ENCODE results near the gene ARHGAP35.
"Not testable (repeated sequence)": the region's sequence is repeated elsewhere in the genome, so short reads cannot be mapped to it uniquely, and the experiment has no call there.

Gene ARHGAP35

GRCh38 chr19:46844067-46844489 lies 16.7 kb upstream of the ARHGAP35 start:
- DNase-seq (ENCODE audit: low read depth): no peak

- DNase-seq (ENCODE audit: low read depth): no peak
Observed at GRCh38 chr19:46845959-46846459, 14.8 kb upstream of the ARHGAP35 start.

DNA sequence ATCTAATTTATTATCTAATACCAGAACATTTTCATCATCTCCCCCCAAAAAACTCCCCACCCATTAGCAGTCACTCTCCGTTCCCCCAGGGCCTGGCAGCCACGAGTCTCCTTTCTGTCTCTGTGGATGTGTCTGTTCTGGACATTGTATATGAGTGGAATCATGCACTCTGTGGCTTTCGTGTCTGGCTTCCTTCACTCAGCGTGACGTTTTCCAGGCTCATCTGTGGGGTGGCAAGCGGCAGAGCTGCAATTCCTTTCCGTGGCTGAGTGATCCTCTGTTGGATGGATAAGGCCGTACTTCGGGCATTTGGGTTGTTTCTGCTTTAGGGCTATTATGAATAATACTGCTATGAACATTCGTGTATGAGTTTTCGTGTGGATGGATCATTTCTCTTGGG lies 13.3 kb upstream of the ARHGAP35 start:
- DNase-seq (ENCODE audit: low read depth): no peak

DNA sequence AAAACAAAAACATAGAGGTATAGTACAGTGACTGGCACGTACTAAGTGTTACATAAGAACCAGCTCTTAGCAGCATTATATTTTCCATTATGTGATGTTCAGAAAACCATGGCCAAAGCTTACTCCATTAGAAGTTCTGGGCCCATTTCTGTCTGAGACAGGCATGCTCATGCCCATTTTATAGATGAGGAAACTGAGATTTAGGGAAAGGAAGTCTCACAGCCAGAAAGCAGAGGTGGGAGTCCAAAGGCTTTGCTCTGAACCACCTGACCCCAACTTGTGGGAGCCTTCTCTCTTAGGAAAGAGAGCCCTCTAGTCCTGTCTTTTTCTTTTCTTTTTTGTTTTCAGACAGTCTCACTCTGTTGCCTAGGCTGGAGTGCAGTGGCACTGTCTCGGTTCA lies 12.4 kb upstream of the ARHGAP35 start:
- DNase-seq (ENCODE audit: low read depth): no peak

- DNase-seq (ENCODE audit: low read depth): no peak
Observed at GRCh38 chr19:46849610-46850009, 11.2 kb upstream of the ARHGAP35 start.

DNA sequence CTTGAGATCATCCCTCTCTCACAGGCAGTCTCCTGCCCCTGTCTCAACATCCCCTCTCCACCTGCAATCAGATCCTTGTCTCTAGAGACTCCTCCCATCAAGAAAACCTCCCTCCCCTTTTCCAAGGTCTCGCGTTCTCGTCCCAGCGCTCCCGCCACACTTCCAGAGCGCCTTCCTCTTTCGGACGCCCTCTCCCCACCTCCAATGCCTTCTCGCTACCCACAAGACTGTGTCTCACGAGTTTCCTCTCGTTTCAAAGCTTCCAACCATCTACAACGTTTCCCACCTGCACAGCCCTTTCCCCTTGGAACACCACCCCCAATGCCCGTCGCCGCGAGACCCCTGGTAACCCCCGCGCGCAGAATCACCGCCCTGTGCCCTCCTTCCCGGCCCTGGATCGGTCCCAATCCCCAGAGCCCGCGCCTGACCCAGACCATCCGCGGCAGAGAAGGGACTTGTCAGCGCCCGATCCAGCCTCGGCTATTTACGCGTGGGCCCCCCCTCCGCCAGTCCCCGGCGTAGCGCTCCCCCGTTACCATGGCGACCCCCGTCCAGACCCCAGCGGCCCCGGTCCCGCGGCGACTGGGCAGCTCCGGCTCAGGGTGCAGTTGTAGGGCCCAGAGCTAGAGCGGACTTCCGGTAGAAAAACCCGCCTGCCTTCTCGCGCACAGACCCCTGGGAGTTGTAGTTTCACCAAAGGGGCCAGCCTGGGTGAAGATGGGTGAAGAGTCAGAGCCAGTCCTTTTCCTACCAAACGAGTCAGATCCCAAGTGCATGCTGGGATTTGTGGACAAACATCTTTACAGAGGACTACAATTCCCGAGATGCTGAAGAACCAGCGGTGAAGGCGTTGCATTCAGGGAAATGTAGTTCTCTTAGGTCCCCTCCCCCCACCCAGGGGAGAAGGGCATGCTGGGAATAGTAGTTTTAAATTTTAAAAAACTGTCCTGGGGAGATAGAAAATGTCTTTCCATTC lies 10.3 kb upstream of the ARHGAP35 start, which contains the start of gene AP2S1:
AP2S1 (minus strand) TSS at position 619 of the 976 bp plus-strand sequence; CDS start at position 539, 80 bp downstream.
- DNase-seq (ENCODE audit: low read depth): peak; percentile 97

GRCh38 chr19:46852830-46853229 lies 8.0 kb upstream of the ARHGAP35 start:
- no peak for DNase-seq (ENCODE audit: low read depth)

DNA sequence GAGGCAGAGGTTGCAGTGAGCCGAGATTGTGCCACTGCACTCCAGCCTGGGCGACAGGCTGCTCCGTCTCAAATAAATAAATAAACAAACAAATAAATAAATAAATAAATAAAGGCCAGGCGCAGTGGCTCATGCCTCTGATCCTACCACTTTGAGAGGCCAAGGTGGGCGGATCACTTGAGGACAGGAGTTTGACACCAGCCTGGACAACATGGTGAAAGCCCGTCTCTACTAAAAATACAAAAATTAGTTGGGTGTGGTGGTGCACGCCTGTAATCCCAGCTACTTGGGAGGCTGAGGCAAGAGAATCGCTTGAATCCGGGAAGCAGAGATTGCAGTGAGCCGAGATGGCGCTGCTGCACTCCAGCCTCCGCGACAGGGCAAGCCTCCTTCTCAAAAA lies 6.1 kb upstream of the ARHGAP35 start:
- DNase-seq (ENCODE audit: low read depth): not testable (repeated sequence)

- DNase-seq (ENCODE audit: low read depth): no peak
Observed at GRCh38 chr19:46856062-46857022, 4.5 kb upstream of the ARHGAP35 start.

- DNase-seq (ENCODE audit: low read depth): no peak
Observed at GRCh38 chr19:46859637-46860124, 1.1 kb upstream of the ARHGAP35 start.

- DNase-seq (ENCODE audit: low read depth): no peak
Observed at GRCh38 chr19:46860125-46860845, 512 bp upstream of the ARHGAP35 start.

GRCh38 chr19:46861691-46862502 lies 1.1 kb downstream of the ARHGAP35 start:
- no peak for DNase-seq (ENCODE audit: low read depth)

DNA sequence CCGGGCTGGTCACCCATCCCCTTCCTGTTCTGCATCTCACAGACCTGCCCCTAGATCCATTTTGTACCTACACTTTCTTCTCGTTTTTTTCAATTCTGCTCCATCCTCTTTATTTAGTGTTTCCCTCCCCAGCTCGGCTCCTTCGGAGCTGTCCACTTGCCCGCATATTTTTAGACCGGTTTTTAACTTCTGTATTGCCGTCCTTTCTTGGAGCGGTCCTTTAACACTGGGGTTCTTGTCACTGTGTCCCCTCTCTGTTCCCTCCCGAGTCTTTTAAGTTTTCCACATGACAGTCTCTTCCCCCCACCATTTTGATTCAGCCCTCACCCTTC lies 1.7 kb downstream of the ARHGAP35 start:
- no peak for DNase-seq (ENCODE audit: low read depth)

GRCh38 chr19:46862974-46863632 lies 2.3 kb downstream of the ARHGAP35 start:
- DNase-seq (ENCODE audit: low read depth): no peak

DNA sequence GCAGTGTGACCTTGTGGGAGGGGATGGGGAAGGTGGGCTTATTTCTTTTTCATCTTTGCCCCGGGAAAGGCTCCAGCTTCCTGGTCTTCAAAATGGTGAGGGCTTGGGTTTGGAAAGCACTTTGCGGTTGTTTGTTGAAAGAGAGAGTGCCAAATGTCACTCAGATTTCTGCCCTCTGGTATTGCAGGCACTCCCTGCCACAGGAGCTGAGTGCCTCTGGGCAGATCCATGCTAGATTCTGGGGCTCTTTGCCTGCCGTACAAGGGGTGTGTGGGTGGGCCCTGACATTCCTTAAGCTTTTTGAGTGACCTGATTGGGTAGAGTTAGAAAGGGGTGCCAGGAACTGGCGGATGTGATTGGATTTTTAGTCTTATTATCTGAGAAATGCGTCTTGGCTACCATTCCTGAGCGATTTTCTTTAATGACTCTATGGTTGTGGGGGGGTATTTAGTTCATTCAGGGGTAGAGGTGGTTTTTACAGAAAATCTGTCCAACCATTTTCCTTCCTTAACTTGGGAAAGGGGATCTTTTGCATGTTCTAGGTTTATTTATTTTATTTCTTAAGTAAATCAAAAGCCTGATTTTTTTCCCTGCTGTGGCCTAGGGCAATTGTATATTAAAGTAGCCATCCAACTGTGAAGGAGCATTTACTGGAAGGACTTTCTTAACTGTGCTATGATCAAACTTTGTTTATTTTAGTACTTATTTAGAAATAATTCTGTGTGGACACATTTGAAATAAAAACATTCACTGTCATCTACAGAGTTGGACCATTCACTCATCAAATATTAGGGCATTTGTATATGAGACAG lies 3.2 kb downstream of the ARHGAP35 start:
- DNase-seq (ENCODE audit: low read depth): no peak

DNA sequence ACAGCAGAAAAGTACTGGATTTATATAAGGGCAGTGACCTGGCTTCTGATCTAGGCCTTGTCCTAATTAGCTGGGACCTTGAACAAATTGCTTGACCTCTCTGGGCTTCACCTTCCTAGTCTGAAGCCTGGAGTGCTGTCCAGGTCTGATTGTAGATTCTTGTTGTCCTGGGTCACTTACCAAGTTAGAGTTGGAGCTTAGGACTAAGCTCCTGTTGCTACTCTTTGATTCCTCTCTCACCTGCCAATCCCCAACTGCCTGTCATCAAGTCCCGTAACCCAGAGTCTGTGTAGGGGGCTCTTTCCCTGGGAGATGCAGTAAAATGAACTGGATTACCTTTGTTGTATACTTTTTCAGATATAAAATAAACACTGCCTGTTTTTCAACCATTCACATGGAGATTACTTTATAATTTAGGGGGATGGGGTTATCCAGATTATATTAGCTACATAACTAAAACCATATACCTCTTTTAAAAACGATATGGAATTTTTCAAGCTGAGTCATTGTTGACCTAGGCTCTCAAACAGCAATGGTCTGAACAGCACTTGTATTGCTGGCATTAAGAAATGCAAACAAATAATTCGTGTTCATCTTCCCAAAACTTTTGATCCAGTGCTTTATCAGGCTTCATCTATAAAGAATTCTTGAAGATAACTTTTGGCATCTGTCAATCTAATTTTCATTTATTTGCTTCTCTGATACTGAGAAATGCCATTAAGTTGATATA lies 5.8 kb downstream of the ARHGAP35 start:
- no peak for DNase-seq (ENCODE audit: low read depth)

DNA sequence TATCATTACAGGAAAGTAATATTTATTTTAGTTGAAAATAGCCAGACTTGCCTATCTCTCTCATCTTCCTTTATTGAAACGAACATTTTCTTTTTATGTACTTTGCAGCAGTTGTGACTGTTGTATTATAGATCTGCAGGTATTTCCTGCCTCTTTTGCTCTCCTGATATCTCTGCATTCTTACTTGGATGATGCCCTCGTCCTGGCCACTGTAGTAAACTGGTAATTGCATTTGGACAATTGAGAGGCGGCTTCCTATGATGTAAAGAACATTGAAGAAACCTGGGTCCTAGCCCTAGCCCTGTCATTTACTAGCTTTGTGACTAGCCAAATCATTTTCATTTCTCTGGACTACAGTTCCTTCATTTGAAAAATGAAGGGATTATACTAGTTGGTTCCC lies 6.4 kb downstream of the ARHGAP35 start:
- no peak for DNase-seq (ENCODE audit: low read depth)

DNA sequence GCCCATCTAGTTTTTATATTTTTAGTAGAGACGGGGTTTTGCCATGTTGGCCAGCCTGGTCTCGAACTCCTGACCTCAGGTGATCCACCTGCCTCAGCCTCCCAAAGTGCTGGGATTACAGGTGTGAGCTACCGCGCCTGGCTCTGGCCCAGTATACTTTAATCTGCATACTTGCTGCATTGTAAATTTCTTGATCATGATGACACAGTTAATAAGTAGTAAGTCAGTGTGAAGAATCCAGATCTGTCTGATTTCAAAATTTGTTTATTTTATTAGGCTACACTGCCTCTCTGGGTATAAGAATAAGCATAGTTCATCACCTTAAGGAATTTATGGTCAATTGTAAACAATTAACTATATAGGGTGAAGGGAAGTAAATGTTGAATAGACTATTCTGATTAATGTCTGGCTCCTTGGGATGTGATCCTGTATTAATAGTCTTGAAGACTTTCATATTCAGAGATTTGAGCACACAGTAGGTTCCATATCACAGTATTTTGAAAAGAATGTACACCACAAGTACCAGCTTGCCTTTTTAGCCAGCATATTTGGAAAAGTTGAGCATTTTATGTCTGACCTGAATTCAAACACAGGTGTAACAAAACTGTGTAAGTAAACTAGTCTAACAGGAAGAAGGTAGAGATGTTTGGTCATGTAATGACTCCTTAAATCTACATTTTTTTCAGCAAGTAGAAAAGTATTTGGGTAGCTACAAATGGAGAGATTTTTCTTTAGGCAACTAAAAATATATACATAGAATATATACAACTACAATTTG lies 7.4 kb downstream of the ARHGAP35 start:
- no peak for DNase-seq (ENCODE audit: low read depth)

Data from non-pigmented ciliary epithelial cell (primary cell).